ENCODE measurements around the gene RNF217.
A peak's percentile ranks its signal among the peaks of the same experiment; 100 is the strongest.
"Not testable (repeated sequence)": the region's sequence is repeated elsewhere in the genome, so short reads cannot be mapped to it uniquely, and the experiment has no call there.

RNF217 gene

GRCh38 chr6:125015152-125015551 lies 52.9 kb downstream of the RNF217 start:
- DNase-seq (ENCODE audit: low spot score), result no peak

GRCh38 chr6:125018136-125018535 lies 55.9 kb downstream of the RNF217 start:
- DNase-seq (ENCODE audit: low spot score), result no peak

GRCh38 chr6:125019281-125019680 lies 57.0 kb downstream of the RNF217 start:
- DNase-seq (ENCODE audit: low spot score), result no peak

GRCh38 chr6:125019918-125020317 lies 57.7 kb downstream of the RNF217 start:
- DNase-seq (ENCODE audit: low spot score), result peak; percentile 17

- peak; percentile 33 for DNase-seq (ENCODE audit: low spot score)
Observed at GRCh38 chr6:125020385-125020784, 58.1 kb downstream of the RNF217 start.

- DNase-seq (ENCODE audit: low spot score), result no peak
Observed at GRCh38 chr6:125022391-125022989, 60.3 kb downstream of the RNF217 start.

GRCh38 chr6:125025164-125025854 lies 63.1 kb downstream of the RNF217 start:
- DNase-seq (ENCODE audit: low spot score), result no peak

- no peak for DNase-seq (ENCODE audit: low spot score)
Observed at GRCh38 chr6:125027287-125027686, 65.0 kb downstream of the RNF217 start.

- no peak for DNase-seq (ENCODE audit: low spot score)
Observed at GRCh38 chr6:125030969-125031368, 68.7 kb downstream of the RNF217 start.

GRCh38 chr6:125031385-125031784 lies 69.1 kb downstream of the RNF217 start:
- DNase-seq (ENCODE audit: low spot score), result no peak

- DNase-seq (ENCODE audit: low spot score), result not testable (repeated sequence)
Observed at GRCh38 chr6:125034929-125035328, 72.7 kb downstream of the RNF217 start.

GRCh38 chr6:125036486-125036885 lies 74.2 kb downstream of the RNF217 start:
- DNase-seq (ENCODE audit: low spot score), result not testable (repeated sequence)

GRCh38 chr6:125037827-125038226 lies 75.6 kb downstream of the RNF217 start:
- DNase-seq (ENCODE audit: low spot score), result no peak

GRCh38 chr6:125038925-125039324 lies 76.7 kb downstream of the RNF217 start:
- no peak for DNase-seq (ENCODE audit: low spot score)

GRCh38 chr6:125041740-125042459 lies 79.7 kb downstream of the RNF217 start:
- DNase-seq (ENCODE audit: low spot score), result no peak

GRCh38 chr6:125044066-125044465 lies 81.8 kb downstream of the RNF217 start:
- no peak for DNase-seq (ENCODE audit: low spot score)

- DNase-seq (ENCODE audit: low spot score), result no peak
Observed at GRCh38 chr6:125044667-125045066, 82.4 kb downstream of the RNF217 start.

- DNase-seq (ENCODE audit: low spot score), result no peak
Observed at GRCh38 chr6:125046107-125046925, 84.1 kb downstream of the RNF217 start.

- DNase-seq (ENCODE audit: low spot score), result no peak
Observed at GRCh38 chr6:125048274-125048673, 86.0 kb downstream of the RNF217 start.

GRCh38 chr6:125050663-125051318 lies 88.6 kb downstream of the RNF217 start:
- no peak for DNase-seq (ENCODE audit: low spot score)

GRCh38 chr6:125053809-125054208 lies 91.6 kb downstream of the RNF217 start:
- DNase-seq (ENCODE audit: low spot score), result no peak

GRCh38 chr6:125054331-125054730 lies 92.1 kb downstream of the RNF217 start:
- no peak for DNase-seq (ENCODE audit: low spot score)

Data from iPS-NIHi11 (cell line).